NK-92 treated with Interleukin-12 subunit alpha and Interleukin-12 subunit beta, amount 100 ng/mL, for 24 hours (cell line): ENCODE measurements around the gene MMP23B.
"Not testable (repeated sequence)": the region's sequence is repeated elsewhere in the genome, so short reads cannot be mapped to it uniquely, and the experiment has no call there.

Source experiments
- DNase-seq: peaks from one replicate; lab custom pipeline; 2025; lab: John Stamatoyannopoulos, UW

MMP23B gene

DNA sequence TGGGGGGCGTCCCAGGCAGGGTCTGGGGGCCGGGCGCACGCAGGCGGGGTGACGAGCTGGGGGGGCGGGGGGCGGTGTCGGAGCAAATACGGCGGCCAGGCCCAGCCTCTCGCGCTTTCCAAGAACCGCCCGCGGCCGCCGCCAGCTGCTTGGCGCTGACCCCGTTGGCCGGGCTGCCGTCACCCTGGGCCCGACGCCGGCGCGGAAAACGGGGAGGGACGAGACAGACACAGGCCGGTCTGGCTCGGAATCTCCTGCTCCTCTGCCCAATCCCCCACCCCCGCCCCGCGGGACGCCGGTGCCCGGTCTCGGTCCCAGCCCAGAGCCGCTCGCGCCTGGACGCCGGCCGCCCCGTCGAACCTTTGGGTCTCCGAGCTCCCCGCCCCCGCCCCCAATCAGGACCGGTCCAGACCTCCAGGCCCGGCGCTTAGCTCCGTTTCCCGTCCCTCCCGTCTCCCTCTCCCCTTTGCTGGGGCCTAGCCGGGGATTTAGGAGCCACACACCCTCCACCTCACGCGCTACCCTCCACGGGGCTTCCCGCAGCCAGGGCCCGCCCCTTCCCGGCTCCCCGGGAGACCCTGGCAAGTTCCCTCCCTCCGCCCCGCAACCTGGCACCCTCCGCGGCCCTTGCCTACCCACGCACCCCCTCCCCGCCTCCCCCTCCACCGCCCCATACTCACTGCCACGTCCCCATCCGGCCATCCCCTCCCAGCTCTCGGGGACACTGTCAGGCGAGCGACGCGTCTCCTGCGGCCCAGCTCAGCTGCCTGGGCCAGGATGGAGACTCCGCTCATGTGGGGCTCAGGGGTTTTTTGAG, 800 bp upstream of the MMP23B start:
- no peak for DNase-seq

DNA sequence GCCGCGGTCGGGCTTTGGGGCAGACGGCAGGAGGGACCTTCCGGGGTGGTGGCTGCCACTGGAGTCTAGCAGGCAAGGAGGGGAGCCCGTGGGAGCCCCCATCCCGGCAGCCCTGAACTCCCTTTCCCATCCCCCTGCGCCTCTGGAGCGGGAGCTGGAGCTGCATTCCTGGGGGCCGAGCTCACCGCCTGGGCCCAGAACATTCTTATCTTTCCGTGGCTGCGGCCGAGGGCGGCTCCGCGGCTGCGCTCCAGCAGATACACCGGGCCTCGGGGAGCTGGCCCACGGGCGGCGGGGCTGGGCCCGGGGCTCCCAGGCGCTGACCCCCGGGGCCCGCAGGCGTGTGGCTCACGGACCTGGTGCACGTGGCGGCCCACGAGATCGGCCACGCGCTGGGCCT, 1.4 kb downstream of the MMP23B start:
- DNase-seq: not testable (repeated sequence)

DNA sequence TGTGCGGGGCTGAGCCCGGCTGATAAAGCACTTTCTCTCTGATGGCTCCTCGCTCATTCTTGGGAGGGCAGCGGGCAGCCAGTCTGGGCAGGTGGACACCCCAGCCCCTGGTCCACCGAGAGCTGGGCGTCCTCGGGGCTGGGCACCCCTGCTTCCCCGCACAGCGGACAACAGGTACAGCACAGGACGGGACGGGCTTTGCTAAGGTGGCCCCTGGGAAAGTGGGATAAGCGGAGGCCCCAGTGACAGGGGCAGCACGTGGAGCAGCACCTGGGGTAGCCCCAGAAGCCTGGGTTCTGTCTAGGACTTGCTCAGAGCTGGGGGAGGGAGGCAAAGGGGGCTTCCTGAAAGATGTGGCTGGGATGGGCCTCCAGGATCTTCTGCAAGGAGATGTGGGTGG, 2.6 kb downstream of the MMP23B start:
- not testable (repeated sequence) for DNase-seq

DNA sequence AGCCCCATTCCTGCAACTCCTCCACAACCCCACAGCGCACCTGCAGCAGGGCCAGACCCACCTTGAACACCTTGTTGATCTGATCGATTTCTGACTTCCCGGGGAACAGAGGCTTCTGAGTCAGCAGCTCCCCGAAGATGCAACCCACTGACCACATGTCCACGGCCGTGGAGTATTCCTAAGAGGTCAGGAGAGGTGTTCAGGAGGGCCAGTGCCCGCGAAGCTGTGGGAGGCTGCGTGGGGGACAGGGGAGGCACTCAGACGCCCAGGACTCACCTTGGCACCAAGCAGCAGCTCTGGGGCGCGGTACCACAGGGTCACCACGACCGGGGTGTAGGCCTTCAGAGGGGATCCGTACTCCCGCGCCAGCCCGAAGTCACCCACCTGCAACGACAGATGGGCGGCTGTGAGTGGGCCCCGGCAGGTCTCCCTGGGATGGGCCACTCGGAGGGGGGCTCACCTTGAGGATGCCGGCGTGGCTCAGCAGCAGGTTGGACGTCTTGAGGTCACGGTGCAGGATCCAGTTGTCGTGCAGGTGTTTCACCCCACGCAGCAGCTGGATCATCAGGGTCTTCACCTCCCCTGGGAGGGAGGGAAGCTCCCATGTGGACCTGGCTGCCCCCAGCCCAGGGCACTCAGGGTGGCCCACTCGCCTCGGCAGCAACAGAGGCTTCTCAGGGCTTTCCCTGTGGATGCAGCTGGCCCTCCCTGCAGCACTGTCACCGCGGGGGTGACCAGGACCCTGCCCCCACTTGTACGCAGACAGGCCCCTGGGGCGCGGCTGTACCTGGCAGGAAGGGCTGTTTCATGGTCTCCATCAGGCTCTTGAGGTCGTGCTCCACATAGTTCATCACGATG, 4.9 kb downstream of the MMP23B start:
- DNase-seq: not testable (repeated sequence)

DNA sequence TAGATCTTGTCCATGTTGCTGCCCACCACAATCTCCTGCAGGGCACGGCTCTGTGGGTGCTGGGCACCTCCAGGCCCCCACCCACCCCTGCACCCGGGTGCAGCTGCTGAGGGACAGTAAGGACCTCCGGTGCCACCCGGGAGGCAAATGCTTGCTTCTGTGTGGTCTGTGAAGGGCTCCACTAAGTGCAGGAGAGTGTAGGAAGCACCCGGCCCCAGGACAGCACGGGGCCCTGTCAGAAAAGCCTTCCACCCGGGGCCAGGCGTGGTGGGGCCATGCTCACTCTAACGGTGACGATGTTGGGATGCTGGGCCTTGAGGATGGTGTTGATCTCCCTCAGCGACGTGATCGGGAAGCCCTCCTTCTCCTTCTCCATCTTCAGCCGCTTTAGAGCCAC, 5.5 kb downstream of the MMP23B start:
- not testable (repeated sequence) for DNase-seq

DNA sequence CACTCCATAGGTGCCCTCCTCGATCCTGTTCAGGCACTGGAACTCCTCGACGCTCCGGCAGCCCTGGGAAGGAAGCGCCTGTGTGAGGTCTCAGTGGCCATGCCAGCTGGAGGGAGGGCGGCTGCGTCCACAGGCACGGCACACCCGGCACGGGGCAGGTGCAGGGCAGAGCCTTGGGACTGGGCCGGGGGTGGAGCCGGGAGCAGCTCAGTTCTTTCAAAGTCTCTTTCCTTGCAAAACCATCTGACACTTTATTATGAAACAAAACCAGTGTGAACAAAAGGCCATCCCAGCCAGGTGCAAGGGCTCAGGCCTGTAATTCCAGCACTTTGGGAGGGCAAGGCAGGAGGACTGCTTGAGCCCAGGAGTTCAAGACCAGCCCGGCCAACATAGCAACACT, 6.6 kb downstream of the MMP23B start:
- not testable (repeated sequence) for DNase-seq

DNA sequence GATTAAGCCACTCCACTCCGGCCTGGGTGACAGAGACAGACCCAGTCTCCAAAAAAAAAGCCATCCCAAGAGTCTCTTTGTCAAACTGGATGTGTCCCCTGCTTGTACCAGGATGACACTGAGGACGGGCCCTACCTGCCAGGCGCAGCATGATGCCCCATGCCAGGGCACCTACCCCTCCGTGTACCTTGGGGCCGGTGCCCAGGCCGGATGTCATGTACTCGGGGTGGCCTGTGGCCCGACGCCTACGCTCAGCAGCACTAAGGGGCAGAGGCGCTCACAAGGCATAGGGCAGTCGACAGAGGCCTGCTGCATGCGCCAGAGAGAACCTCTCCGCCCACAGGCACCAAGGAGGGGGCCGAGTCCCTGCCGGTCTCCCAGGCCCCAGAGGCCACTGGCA, 7.4 kb downstream of the MMP23B start:
- DNase-seq: not testable (repeated sequence)

DNA sequence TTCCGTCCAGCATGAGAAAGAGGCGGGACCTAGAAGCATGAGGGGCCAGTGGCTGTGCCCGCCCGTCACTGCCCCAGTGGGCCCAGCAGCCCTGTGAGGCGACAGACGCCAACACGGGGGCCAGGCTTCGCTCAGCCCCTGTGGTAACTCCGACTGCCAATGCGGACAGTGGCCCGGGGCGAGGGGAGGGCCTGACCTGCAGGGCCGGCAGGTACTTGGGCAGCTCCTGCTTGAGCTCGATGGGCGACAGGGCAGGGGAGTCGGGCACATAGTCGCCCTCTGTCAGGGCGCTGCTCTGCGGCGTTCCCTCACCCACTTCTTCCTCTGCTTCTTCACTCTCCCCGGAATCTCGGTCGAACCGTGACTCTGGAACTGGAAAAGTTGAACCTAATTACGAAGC, 8.1 kb downstream of the MMP23B start:
- not testable (repeated sequence) for DNase-seq

DNA sequence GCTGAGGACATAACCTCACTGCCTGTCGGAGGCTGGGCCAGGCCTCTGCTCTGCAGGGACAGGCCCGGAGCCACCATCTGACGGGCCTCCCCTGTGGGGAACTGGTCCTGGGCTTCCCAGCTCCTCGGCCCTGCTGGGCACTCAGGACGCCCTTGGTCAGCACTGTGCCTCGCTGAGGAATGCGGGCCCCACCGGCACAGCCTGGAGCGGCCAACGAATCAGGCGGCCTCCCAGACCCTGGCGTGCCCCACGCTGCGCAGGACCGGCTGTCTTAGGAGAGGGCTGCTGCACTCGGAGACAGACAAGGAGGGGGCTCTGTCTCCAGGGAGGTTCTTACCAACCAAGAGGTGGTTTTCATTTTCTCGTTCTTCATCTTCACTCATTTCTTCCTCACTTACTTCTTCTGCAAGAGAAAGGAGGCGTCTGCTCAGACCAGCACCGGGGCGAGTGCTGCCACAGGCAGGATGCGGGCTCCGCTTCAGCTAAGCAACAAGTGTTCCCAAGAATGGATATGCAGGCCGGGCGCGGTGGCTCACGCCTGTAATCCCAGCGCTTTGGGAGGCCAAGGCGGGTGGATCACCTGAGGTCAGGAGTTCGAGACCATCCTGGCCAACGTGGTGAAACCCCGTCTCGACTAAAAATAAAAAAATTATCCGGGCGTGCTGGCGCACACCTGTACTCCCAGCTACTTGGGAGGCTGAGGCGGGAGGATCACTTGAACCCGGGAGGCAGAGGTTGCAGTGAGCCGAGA, 8.9 kb downstream of the MMP23B start:
- not testable (repeated sequence) for DNase-seq

DNA sequence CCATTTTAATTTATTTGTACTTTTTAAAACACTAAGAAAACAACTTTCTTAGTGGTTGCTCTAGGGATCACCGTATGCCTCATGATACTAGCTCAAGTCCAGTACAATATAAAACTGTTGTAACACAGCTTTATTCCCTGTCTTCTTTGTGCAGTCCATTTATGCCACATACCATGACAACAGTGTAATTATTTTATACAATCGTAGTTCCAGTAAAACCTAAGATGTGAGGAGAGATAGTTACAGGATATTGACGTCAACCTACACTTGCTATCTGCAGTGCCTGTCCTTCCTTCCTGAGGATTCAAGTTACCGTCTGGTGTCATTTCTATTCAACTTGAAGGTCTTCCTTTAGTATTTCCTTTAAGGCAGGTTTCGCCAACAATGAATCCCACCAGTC, 14.4 kb downstream of the MMP23B start:
- DNase-seq: not testable (repeated sequence)

DNA sequence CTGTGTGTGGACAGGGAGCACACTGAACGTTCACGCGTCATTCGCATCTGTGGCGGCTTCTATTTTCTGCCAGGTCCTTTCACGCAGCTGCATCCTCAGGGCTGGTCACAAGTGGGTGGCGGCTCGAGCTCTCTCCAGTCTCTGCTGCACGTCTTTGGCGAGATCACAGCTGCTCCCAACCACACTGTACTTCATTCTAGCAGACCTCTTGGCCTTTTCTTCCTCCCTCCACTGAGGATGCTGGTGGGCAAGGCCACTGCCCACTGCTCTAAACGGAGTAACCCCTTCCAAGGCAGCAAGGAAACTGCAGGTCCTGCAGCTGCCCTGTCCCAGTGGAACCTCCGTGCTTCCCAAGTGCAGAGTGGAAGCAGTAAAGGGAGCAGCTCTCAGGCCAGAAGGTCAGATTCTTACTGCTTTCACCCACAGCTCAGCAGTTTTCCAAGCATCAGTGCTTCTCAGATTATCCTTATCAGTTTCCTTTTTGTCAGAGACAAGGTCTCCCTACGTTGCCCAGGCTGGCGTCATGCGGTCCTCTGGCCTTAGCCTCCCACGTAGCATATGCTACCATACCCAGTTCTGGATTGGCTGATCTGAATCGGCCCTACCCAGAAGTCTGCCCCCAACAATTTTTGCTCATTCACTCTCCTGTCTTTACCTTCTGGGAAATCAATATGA, 15.7 kb downstream of the MMP23B start:
- not testable (repeated sequence) for DNase-seq

DNA sequence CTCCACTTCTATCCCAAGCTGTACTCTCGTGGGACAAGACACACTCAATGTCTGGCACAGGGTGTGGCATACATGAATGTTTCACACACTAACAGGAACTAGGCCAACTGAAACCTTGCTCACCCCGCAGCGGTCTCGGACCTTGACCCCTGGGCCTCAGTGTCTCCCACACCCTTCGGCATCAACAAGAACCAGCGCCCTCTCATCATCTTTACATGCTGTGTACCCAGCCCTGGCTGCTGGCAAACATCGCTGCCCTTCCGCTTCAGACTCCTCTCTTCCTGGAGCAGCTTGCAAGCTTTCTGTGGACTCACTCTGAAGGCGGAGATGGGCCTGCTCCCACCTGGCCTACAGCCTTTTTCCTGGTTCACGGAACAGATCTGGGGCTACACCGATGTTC, 16.3 kb downstream of the MMP23B start:
- not testable (repeated sequence) for DNase-seq

DNA sequence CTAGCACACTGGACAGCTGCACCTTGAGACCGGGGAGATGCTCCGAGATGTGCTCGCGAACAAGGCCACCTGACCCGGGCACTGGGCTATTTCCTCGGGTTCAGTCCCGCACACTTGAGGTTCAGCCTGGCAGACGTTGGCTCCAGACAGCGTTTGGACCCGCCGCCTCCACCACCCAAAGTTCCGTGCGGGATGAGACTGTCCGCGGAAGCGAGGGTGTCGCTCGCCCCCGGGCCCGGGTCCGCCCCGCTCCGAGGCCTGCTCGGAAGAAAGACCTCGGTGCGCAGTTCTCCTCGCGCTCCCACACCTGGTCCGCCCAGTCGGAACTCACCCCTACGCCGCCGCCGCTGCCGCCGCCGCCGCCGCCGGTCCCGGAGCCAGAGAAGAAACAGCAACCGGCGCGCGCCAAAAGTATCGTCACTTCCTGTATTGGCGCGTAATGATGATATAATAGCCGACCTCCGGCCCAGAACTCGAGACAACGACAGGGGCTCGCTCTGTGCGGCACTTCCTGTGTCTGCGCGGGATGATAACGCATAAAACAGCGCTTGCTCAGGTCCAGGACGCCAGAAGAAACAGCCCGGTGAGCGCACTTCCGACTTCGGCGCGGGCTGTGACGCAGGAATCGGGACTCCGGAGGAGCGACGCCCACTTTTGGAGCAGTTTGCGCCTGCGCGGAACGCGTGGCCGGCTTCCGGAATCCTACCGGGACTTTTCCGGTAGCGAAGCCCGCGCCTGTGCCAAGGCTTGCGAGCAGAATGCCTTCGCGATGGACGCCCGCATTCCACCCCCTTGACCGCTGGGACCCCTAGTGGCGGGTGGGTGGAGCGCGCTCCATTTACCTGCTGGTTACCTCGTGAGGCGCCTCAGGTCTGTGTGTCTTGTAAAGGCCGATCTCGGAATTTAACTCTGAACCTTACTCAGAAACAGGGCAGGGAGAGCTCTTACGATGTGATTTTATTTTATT, 26.9 kb downstream of the MMP23B start, which contains the start of gene CDK11B:
TSS of gene CDK11B (minus strand) at position 422 of the 967 bp plus-strand sequence. CDS start 1,519 bp downstream, outside the sequence.
- DNase-seq: peak; percentile 84

DNA sequence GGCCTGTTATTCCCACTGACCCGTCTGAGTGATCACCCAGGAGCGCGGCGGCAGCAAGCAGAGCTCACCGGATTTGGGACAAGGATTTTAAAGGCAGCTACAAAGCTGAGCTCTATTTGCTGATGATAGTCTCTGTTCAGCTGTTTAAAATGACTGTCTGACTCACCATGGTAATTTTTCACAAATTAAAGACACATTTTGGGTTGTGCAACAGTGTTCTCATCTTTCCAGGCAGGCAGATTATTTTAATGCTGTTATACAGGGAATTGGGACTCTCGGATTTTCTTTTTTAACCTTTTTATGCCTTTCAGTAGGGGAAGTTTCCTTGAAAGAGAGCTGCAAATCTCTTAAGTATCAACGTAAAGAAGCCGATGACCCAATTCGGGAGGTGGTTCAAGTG, 30.4 kb downstream of the MMP23B start:
- not testable (repeated sequence) for DNase-seq

DNA sequence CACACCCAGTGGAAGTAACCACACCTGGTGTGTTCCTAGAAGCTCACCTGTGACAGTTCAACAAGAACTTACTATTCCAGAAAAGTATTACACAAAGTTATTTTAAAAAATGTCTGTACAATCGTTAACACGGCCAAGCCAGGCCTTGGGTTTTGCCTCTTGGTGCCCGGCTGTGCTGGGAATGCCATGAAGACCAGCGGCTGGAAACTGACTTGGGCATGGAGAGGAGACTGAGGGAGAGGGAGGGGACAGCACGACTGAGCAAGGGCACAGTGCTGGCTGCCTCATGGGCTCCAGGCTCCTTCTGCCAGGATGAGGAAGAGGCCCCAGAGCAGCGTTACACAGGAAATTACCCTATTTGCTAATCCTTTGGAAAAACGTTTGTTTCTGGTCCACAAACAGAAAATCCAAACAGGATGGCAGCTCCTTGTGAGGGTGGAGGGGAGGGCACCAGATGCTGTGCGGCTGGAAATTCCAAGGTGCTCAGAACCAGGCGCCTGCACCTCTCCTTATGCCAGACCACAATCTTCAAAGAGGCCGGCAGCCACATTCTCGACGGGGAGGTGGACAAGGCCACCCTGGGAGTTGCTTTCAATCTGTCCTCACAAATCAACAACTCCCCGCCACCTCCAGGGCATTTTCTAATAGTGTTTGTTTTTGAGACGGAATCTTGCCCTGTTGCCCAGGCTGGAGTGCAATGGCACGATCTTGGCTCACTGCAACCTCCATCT, 31.0 kb downstream of the MMP23B start:
- DNase-seq: not testable (repeated sequence)

DNA sequence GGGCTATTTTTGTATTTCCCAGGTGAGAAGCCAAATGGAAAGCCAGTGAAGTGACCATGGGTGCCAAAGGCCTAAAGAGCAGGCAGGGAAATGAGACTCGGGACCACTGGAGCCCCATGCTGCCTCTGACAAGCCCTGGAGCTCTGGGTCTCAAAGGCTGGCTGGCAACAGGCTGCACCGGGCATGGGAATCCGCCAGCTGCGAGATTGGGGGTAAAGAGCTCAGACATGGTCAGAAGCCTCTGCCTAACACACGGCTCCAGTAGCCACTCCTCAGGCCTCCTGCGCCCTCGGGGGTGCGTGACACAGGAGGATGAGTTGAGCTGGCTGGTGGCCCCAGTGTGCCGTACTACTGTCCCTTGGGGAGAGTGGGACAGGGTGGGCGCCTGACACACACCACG, 32.3 kb downstream of the MMP23B start:
- DNase-seq: not testable (repeated sequence)

DNA sequence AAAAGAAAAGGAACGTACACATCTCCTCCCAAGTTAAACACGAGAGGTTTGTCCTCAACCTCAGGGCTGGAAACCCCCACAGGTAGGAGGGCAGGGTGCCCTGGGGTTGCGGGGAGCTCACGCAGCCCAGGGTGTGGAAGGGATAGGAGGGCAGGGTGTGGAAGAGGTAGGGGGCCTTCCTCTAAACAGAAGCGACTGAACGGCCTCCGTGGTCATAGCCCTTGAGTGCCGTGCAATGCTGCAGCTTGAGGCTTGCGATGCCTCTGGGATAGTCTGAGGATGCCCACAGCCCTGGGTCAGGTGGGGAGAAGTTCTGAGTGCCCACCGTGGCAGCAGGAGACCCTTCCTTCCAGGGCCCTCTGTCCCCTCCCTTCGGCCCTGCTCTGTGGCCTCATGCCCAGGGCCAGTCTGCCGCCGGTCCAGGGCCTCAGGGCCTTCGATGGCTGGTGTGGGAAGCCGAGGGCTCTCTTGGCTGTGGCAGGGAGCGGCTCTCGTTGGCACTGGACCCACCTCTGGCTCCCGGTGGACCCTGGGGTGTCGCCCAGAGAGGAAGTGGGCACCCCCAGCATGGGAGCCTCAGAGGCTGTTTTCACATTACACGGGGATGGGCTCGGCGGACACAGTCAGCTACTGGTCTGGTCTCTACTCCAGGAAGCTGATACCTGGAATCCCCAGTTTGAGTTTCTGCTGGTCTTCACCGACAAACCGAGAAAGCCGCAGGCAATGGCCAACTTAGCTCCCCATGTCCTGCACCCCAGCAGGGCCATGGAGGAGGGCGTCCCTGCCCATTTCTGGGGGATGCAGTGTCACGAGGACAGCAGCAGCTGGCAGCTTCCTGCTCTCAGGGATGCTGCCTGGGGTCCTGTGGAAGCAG, 33.2 kb downstream of the MMP23B start:
- no peak for DNase-seq

DNA sequence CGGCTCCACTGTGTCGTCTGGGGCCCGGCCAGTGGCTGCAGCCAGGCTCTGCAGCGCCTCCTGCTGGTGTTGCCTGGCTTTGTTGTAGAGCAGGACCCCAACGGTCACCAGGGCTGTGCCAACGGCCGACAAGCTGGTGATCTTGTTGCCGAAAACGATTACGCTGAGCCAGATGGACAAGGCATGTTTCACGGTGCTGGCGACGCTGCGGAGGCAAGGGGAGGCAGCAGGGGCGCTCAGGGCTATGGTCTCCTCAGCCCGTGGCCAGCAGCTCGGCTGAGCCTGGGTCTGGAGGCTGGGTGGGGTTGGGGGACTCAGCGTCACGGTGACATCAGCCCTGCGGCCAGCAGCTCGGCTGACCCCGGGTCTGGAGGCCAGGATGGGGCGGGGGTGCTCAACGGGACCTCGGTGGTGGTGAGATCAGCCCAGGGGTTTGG, 33.9 kb downstream of the MMP23B start:
- no peak for DNase-seq

DNA sequence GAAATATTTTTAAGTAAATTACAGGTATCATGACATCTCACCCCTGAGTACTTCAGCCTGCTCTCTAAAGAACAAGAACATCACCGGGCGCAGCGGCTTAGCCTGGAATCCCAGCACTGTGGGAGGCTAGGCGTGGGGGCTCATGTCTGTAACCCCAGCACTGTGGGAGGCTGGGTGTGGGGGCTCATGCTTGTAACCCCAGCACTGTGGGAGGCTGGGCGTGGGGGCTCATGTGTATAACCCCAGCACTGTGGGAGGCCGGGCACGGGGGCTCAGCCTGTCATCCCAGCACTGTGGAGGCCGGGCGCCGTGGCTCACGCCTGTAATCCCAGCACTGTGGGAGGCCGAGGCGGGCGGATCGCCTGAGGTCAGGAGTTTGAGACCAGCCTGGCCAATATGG, 34.6 kb downstream of the MMP23B start:
- no peak for DNase-seq
